ENCODE data around the gene APOA5.

DNA sequence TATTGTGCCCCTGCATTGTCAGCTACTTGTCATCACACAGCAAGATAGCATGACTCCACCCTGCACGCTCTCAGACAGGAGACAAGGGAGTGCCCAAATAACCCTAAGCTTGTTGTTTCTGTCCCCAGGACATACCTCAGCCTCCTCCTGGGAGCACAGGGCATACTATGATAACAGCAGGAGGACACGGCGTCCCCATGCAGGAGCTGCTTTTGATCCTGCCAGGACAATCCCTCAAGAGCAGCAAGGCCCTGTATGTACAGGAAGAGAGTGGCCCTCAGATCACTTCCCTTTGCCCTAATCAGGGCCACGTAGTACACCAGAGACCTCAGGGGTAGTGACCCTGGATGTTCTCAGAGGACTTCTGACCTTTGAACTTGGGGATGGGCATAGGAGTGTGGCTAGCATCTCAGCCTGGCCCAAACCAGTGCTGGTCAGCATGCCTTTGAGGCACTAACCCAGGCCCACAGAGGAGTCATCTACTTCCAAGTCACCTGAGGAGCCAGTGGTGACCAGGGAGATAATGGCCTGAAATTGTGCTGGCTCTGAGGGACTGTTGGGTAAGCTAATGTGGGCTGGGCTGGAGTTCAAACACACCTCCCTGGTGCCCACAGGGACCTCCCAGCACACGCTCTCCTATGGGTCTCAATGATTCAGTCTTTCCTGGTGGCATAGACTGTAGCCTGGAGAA, 22.2 kb upstream of the APOA5 start:
- TF ChIP-seq, protein P1, sequence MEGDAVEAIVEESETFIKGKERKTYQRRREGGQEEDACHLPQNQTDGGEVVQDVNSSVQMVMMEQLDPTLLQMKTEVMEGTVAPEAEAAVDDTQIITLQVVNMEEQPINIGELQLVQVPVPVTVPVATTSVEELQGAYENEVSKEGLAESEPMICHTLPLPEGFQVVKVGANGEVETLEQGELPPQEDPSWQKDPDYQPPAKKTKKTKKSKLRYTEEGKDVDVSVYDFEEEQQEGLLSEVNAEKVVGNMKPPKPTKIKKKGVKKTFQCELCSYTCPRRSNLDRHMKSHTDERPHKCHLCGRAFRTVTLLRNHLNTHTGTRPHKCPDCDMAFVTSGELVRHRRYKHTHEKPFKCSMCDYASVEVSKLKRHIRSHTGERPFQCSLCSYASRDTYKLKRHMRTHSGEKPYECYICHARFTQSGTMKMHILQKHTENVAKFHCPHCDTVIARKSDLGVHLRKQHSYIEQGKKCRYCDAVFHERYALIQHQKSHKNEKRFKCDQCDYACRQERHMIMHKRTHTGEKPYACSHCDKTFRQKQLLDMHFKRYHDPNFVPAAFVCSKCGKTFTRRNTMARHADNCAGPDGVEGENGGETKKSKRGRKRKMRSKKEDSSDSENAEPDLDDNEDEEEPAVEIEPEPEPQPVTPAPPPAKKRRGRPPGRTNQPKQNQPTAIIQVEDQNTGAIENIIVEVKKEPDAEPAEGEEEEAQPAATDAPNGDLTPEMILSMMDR (IDR thresholded peaks at IDR 0.05) = no peak
- TF ChIP-seq, protein P2, sequence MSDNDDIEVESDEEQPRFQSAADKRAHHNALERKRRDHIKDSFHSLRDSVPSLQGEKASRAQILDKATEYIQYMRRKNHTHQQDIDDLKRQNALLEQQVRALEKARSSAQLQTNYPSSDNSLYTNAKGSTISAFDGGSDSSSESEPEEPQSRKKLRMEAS (IDR thresholded peaks at IDR 0.05) = no peak
- TF ChIP-seq, protein P3, sequence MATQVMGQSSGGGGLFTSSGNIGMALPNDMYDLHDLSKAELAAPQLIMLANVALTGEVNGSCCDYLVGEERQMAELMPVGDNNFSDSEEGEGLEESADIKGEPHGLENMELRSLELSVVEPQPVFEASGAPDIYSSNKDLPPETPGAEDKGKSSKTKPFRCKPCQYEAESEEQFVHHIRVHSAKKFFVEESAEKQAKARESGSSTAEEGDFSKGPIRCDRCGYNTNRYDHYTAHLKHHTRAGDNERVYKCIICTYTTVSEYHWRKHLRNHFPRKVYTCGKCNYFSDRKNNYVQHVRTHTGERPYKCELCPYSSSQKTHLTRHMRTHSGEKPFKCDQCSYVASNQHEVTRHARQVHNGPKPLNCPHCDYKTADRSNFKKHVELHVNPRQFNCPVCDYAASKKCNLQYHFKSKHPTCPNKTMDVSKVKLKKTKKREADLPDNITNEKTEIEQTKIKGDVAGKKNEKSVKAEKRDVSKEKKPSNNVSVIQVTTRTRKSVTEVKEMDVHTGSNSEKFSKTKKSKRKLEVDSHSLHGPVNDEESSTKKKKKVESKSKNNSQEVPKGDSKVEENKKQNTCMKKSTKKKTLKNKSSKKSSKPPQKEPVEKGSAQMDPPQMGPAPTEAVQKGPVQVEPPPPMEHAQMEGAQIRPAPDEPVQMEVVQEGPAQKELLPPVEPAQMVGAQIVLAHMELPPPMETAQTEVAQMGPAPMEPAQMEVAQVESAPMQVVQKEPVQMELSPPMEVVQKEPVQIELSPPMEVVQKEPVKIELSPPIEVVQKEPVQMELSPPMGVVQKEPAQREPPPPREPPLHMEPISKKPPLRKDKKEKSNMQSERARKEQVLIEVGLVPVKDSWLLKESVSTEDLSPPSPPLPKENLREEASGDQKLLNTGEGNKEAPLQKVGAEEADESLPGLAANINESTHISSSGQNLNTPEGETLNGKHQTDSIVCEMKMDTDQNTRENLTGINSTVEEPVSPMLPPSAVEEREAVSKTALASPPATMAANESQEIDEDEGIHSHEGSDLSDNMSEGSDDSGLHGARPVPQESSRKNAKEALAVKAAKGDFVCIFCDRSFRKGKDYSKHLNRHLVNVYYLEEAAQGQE (IDR thresholded peaks at IDR 0.05) = no peak
- TF ChIP-seq CHD2 (IDR thresholded peaks at IDR 0.05; ENCODE audit: low read length, partially characterized antibody) (no peak), JUNB (IDR thresholded peaks at IDR 0.05) (no peak), ESRRA (IDR thresholded peaks at IDR 0.05; ENCODE audit: borderline replicate concordance, low read length) (no peak)
